ENCODE measurements around the gene S100PBP. TPM values are rescaled to one million over a fixed set of nuclear protein-coding genes. Genes with fewer than 3 reads are reported as not detected.
"Not testable (repeated sequence)": the region's sequence is repeated elsewhere in the genome, so short reads cannot be mapped to it uniquely, and the experiment has no call there.

S100PBP gene
- total RNA-seq, 4 donors from 2014 or later = 27.3 to 41.9 (median 34.7) TPM

DNA sequence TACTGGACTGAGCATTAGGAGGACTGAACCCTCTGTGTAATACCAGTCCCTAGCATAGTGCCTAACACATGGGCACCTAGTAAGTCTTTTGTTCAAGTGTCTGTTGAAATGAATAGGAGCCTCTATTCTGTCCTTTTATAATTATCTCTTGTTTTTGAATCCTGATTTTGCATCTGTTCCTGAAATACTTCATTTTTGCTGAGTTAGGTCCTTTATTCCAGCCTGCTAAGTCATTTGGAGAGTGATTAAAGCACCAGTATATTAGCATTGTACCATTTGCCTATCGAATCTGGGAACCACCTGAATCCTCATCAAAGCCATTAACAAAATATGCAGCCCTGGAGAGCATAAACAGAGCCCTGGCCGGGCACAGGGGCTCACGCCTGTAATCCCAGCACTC is 32.6 kb upstream of the S100PBP start:
- Histone ChIP-seq H3K4me1 (no peaks in the 10 kb centered on the region), H3K36me3 (peaks cover 28 to 36% of the 10 kb centered on the region in 2 donors)
- TF ChIP-seq, protein P1, sequence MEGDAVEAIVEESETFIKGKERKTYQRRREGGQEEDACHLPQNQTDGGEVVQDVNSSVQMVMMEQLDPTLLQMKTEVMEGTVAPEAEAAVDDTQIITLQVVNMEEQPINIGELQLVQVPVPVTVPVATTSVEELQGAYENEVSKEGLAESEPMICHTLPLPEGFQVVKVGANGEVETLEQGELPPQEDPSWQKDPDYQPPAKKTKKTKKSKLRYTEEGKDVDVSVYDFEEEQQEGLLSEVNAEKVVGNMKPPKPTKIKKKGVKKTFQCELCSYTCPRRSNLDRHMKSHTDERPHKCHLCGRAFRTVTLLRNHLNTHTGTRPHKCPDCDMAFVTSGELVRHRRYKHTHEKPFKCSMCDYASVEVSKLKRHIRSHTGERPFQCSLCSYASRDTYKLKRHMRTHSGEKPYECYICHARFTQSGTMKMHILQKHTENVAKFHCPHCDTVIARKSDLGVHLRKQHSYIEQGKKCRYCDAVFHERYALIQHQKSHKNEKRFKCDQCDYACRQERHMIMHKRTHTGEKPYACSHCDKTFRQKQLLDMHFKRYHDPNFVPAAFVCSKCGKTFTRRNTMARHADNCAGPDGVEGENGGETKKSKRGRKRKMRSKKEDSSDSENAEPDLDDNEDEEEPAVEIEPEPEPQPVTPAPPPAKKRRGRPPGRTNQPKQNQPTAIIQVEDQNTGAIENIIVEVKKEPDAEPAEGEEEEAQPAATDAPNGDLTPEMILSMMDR (IDR thresholded peaks at IDR 0.05) = no peak
- no peak for TF ChIP-seq POLR2A (IDR thresholded peaks at IDR 0.05)

GRCh38 chr1:32786856-32787255 is 30.6 kb upstream of the S100PBP start:
- WGBS, 2 donors = 77 to 80% methylated on average over 4 of the region's 4 CpGs
- H3K9me3 ChIP-seq = no peaks in the 10 kb centered on the region
- H3K4me1 ChIP-seq = no peaks in the 10 kb centered on the region
- H3K36me3 ChIP-seq = peaks cover 20 to 30% of the 10 kb centered on the region in 2 donors
- no peak overlapping the region for H3K27ac ChIP-seq
- H3K4me3 ChIP-seq (replicated peaks in 1 of 3) = no peak overlapping the region
- H3K27me3 ChIP-seq = no peaks in the 10 kb centered on the region
- no peak for DNase-seq
- intact Hi-C loops (cut with DNase I) = no loop called here
- TF ChIP-seq, protein P1 (IDR thresholded peaks at IDR 0.05) = peak in 5 of 6 experiments; percentile 13 to 24 (median 16)
- no peak for TF ChIP-seq POLR2A (IDR thresholded peaks at IDR 0.05)

More for the DNA sequence above, 32.6 kb upstream of the S100PBP start:
- intact Hi-C loops (cut with DNase I) = no loop called here
- Histone ChIP-seq H3K27me3 (no peaks in the 10 kb centered on the region), H3K4me3 (replicated peaks in 1 of 3) (no peak overlapping the region), H3K9me3 (no peaks in the 10 kb centered on the region), H3K27ac (no peak overlapping the region)
- 84 to 94% methylated on average over 3 of the region's 3 CpGs for WGBS, 2 donors
- DNase-seq = no peak

DNA sequence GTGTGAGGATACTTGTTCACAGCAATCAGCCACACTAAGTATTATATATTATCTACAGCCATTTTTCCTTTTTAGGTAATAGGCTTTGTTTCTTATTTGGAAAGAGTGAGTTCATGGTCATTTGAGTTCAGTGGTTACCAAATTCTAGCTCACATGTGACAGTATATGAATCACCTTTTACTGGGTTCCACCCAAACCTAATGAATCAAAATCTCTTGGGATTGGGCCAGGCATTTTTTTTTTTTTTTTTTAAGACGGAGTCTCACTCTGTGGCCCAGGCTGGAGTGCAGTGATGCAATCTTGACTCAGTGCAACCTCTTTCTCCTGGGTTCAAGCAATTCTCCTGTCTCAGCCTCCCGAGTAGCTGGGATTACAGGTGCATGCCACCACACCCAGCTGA is 28.1 kb upstream of the S100PBP start:
- WGBS, 2 donors = 75 to 85% methylated on average over 2 of the region's 2 CpGs
- H3K27me3 ChIP-seq; H3K4me1 ChIP-seq; H3K27ac ChIP-seq; H3K9me3 ChIP-seq; intact Hi-C loops (cut with DNase I); DNase-seq; H3K4me3 ChIP-seq (replicated peaks in 1 of 3): not testable (repeated sequence)
- H3K36me3 ChIP-seq = peaks cover 14 to 26% of the 10 kb centered on the region in 2 donors

- Histone ChIP-seq H3K36me3 (peaks cover 16 to 23% of the 10 kb centered on the region in 2 donors), H3K27ac (no peak overlapping the region), H3K4me3 (replicated peaks in 1 of 3) (no peak overlapping the region), H3K27me3 (no peaks in the 10 kb centered on the region), H3K4me1 (no peaks in the 10 kb centered on the region), H3K9me3 (no peaks in the 10 kb centered on the region)
- intact Hi-C loops (cut with DNase I) = no loop called here
- TF ChIP-seq, protein P1 (IDR thresholded peaks at IDR 0.05) = no peak
- TF ChIP-seq POLR2A (IDR thresholded peaks at IDR 0.05) = no peak
- WGBS, 2 donors = 93 to 100% methylated on average over 1 of the region's 1 CpG
- no peak for DNase-seq
Measured at GRCh38 chr1:32791881-32792280, 25.6 kb upstream of the S100PBP start.

GRCh38 chr1:32795763-32796162 is 21.7 kb upstream of the S100PBP start:
- H3K9me3 ChIP-seq; H3K4me3 ChIP-seq (replicated peaks in 1 of 3); DNase-seq; H3K27ac ChIP-seq; H3K4me1 ChIP-seq; intact Hi-C loops (cut with DNase I); H3K27me3 ChIP-seq: not testable (repeated sequence)
- 97% methylated on average over 4 of the region's 4 CpGs for WGBS, 2 donors
- H3K36me3 ChIP-seq = peaks cover 13 to 22% of the 10 kb centered on the region in 2 donors

- H3K36me3 ChIP-seq = peaks cover 0 to 15% of the 10 kb centered on the region in 2 donors
- WGBS, 2 donors = 94 to 96% methylated on average over 1 of the region's 1 CpG
Measured at GRCh38 chr1:32797456-32797855, 20.0 kb upstream of the S100PBP start.

More at GRCh38 chr1:32797456-32797855, 20.0 kb upstream of the S100PBP start:
- Histone ChIP-seq H3K9me3 (no peaks in the 10 kb centered on the region), H3K27me3 (no peaks in the 10 kb centered on the region), H3K27ac (no peak overlapping the region), H3K4me3 (replicated peaks in 1 of 3) (no peak overlapping the region), H3K4me1 (no peaks in the 10 kb centered on the region)
- intact Hi-C loops (cut with DNase I) = no loop called here
- DNase-seq = no peak
- TF ChIP-seq POLR2A (IDR thresholded peaks at IDR 0.05) = no peak
- TF ChIP-seq, protein P1 (IDR thresholded peaks at IDR 0.05) = no peak
